ENCODE measurements around the gene TRIP12. TPM values are rescaled to one million over a fixed set of nuclear protein-coding genes. Genes with fewer than 3 reads are reported as not detected.

Gene TRIP12
- total and polyA plus RNA-seq, 2 of the 8 experiments (the other 6 are each of a cell fraction or from before 2014, with no cell fraction given), result 23.1 to 174 TPM

GRCh38 chr2:229798446-229799155 lies 123.2 kb downstream of the TRIP12 start:
- Histone ChIP-seq H4K20me1 (replicated peaks in 1 of 2; ENCODE audit: control insufficient read depth in 1 of 2, insufficient read depth in 2 of 2, low read length in 2 of 2) (peaks cover 2% of the 10 kb centered on the region in 2 experiments), H3K18ac (ENCODE audit: extremely low read depth, low read length) (no peak overlapping the region), H2BK20ac (ENCODE audit: low read length) (no peak overlapping the region), H3K79me2 (ENCODE audit: control insufficient read depth in 1 of 2, insufficient read depth in 2 of 2, low read length in 2 of 2) (no peaks in the 10 kb centered on the region), H3K27me3 (replicated peaks in 1 of 4; ENCODE audit: control insufficient read depth in 3 of 4, extremely low read depth in 1 of 4, insufficient read depth in 3 of 4, low read length in 3 of 4) (no peaks in the 10 kb centered on the region), H2BK120ac (replicated peaks; ENCODE audit: low read depth, low read length) (no peak overlapping the region), H3K23me2 (ENCODE audit: low read depth, low read length) (no peaks in the 10 kb centered on the region), H3K4ac (replicated peaks; ENCODE audit: insufficient read length, low read depth, low read length) (no peak overlapping the region), H3K14ac (ENCODE audit: insufficient read length) (no peak overlapping the region), H3K79me1 (ENCODE audit: low read depth, low read length) (no peaks in the 10 kb centered on the region), H3K4me1 (replicated peaks in 1 of 4; ENCODE audit: control insufficient read depth in 3 of 4, insufficient read depth in 4 of 4, low read length in 3 of 4) (no peaks in the 10 kb centered on the region), H3K4me2 (ENCODE audit: insufficient read depth in 1 of 2, low read depth in 2 of 2, low read length in 2 of 2) (no peak overlapping the region), H3K9me3 (ENCODE audit: insufficient read depth in 2 of 2, low read depth in 1 of 2, low read length in 1 of 2) (no peaks in the 10 kb centered on the region), H3K4me3 (ENCODE audit: extremely low read depth in 1 of 4, insufficient read depth in 2 of 4, low read depth in 3 of 4, low read length in 4 of 4) (no peak overlapping the region), H4K5ac (ENCODE audit: insufficient read length, low read depth, low read length) (no peak overlapping the region), H3K27ac (ENCODE audit: low read depth, low read length) (no peak overlapping the region), H2AK5ac (ENCODE audit: low read depth, low read length) (no peak overlapping the region), H3K9ac (replicated peaks in 1 of 4; ENCODE audit: extremely low read depth in 1 of 4, low read depth in 3 of 4, low read length in 3 of 4) (no peak overlapping the region), H2BK5ac (ENCODE audit: low read depth, low read length) (no peak overlapping the region), H3K36me3 (ENCODE audit: control insufficient read depth in 2 of 4, insufficient read depth in 4 of 4, low read length in 3 of 4) (peaks cover 25 to 63% (median 34%) of the 10 kb centered on the region in 4 experiments), H4K91ac (replicated peaks; ENCODE audit: insufficient read length, low read length) (no peak overlapping the region), H2BK12ac (ENCODE audit: low read depth, low read length) (no peak overlapping the region), H2BK15ac (ENCODE audit: low read length) (no peak overlapping the region), H2AFZ (ENCODE audit: low read length) (no peak overlapping the region), H4K8ac (ENCODE audit: extremely low read depth, insufficient read depth, low read length) (no peak overlapping the region), H3K56ac (replicated peaks; ENCODE audit: insufficient read length, low read depth, low read length) (no peak overlapping the region), H3K23ac (ENCODE audit: insufficient read length) (no peak overlapping the region)
- TF ChIP-seq ZNF274 (IDR thresholded peaks at IDR 0.05; ENCODE audit: borderline replicate concordance, extremely low read depth, low read length) (no peak), EP300 (IDR thresholded peaks at IDR 0.05; ENCODE audit: borderline replicate concordance in 1 of 2, low read depth in 2 of 2, low read length in 2 of 2) (no peak)
- ChIA-PET POLR2A (ENCODE audit: partially characterized antibody) (no interaction called here), CTCF (ENCODE audit: partially characterized antibody) (interaction anchor here (2.6 kb wide), 1 partner anchor 18 kb away, joined by 11 read pairs; no protein-coding TSS in a partner anchor)
- 93% methylated on average over 5 of the region's 5 CpGs; no CpG with 5 or more reads in 1 of the 2 experiments for WGBS, 2 experiments (ENCODE audit: extremely low coverage in 1 of 2, insufficient coverage in 1 of 2, insufficient read length in 1 of 2, insufficient replicate concordance in 2 of 2, low coverage in 1 of 2, low lambda C conversion rate in 2 of 2, missing lambda C conversion rate in 1 of 2)
- DNase-seq (ENCODE audit: low read depth in 1 of 2, low spot score in 2 of 2) (no peak), FAIRE-seq (no peak)
